ENCODE measurements around the gene EML3. TPM values are rescaled to one million over a fixed set of nuclear protein-coding genes. Genes with fewer than 3 reads are reported as not detected.
A peak's percentile ranks its signal among the peaks of the same experiment; 100 is the strongest.

Gene EML3
- polyA plus RNA-seq, 4 donors, result 21.2 to 46.2 (median 35.5) TPM

GRCh38 chr11:62648967-62649364 lies 36.4 kb upstream of the EML3 start:
- Histone ChIP-seq H3K36me3 (ENCODE audit: control insufficient read depth in 3 of 3, insufficient read depth in 2 of 3, low read depth in 1 of 3, low read length in 3 of 3) (peaks cover 0 to 39% (median 3%) of the 10 kb centered on the region in 3 donors), H3K27ac (ENCODE audit: low read depth in 1 of 3, low read length in 2 of 3) (no peak overlapping the region), H3K4me1 (ENCODE audit: control insufficient read depth in 3 of 3, insufficient read depth in 2 of 3, low read depth in 1 of 3, low read length in 2 of 3) (peaks cover 5 to 17% (median 6%) of the 10 kb centered on the region in 3 donors), H3K9me3 (ENCODE audit: control insufficient read depth in 2 of 2, insufficient read depth in 1 of 2, low read depth in 1 of 2, low read length in 1 of 2) (no peaks in the 10 kb centered on the region), H3K4me3 (ENCODE audit: low read depth in 1 of 3, low read length in 3 of 3) (no peak overlapping the region), H3K27me3 (ENCODE audit: control insufficient read depth in 3 of 3, insufficient read depth in 3 of 3, low read length in 3 of 3) (no peaks in the 10 kb centered on the region)
- 91 to 94% (median 94%) methylated on average over 11 of the region's 11 CpGs for WGBS, 3 donors
- DNase-seq (no peak), FAIRE-seq (no peak)

GRCh38 chr11:62648185-62648966 lies 35.8 kb upstream of the EML3 start:
- no peaks in the 10 kb centered on the region for H3K9me3 ChIP-seq (ENCODE audit: control insufficient read depth in 2 of 2, insufficient read depth in 1 of 2, low read depth in 1 of 2, low read length in 1 of 2)
- no peak for FAIRE-seq
- no peak overlapping the region for H3K4me3 ChIP-seq (ENCODE audit: low read depth in 1 of 3, low read length in 3 of 3)
- H3K27ac ChIP-seq (ENCODE audit: low read depth in 1 of 3, low read length in 2 of 3), result no peak overlapping the region
- H3K4me1 ChIP-seq (ENCODE audit: control insufficient read depth in 3 of 3, insufficient read depth in 2 of 3, low read depth in 1 of 3, low read length in 2 of 3), result peaks cover 5 to 17% (median 6%) of the 10 kb centered on the region in 3 donors
- DNase-seq, result no peak
- 91 to 94% (median 94%) methylated on average over 24 of the region's 24 CpGs for WGBS, 3 donors
- no peaks in the 10 kb centered on the region for H3K27me3 ChIP-seq (ENCODE audit: control insufficient read depth in 3 of 3, insufficient read depth in 3 of 3, low read length in 3 of 3)
- H3K36me3 ChIP-seq (ENCODE audit: control insufficient read depth in 3 of 3, insufficient read depth in 2 of 3, low read depth in 1 of 3, low read length in 3 of 3), result peaks cover 0 to 45% (median 3%) of the 10 kb centered on the region in 3 donors

- WGBS, 3 donors, result 85 to 88% (median 88%) methylated on average over 6 of the region's 6 CpGs
- FAIRE-seq, result no peak
- Histone ChIP-seq H3K4me1 (ENCODE audit: control insufficient read depth in 3 of 3, insufficient read depth in 2 of 3, low read depth in 1 of 3, low read length in 2 of 3) (peaks cover 5 to 17% (median 6%) of the 10 kb centered on the region in 3 donors), H3K27me3 (ENCODE audit: control insufficient read depth in 3 of 3, insufficient read depth in 3 of 3, low read length in 3 of 3) (no peaks in the 10 kb centered on the region), H3K27ac (ENCODE audit: low read depth in 1 of 3, low read length in 2 of 3) (no peak overlapping the region), H3K4me3 (ENCODE audit: low read depth in 1 of 3, low read length in 3 of 3) (no peak overlapping the region), H3K36me3 (ENCODE audit: control insufficient read depth in 3 of 3, insufficient read depth in 2 of 3, low read depth in 1 of 3, low read length in 3 of 3) (peaks cover 0 to 49% (median 3%) of the 10 kb centered on the region in 3 donors), H3K9me3 (ENCODE audit: control insufficient read depth in 2 of 2, insufficient read depth in 1 of 2, low read depth in 1 of 2, low read length in 1 of 2) (no peaks in the 10 kb centered on the region)
- DNase-seq, result no peak
Measured at GRCh38 chr11:62647609-62648005, 35.0 kb upstream of the EML3 start.

- FAIRE-seq, result no peak
- peaks cover 5 to 17% (median 6%) of the 10 kb centered on the region in 3 donors for H3K4me1 ChIP-seq (ENCODE audit: control insufficient read depth in 3 of 3, insufficient read depth in 2 of 3, low read depth in 1 of 3, low read length in 2 of 3)
- peak overlapping the region in 2 of 3 donors; percentile 63 to 73 for H3K27ac ChIP-seq (ENCODE audit: low read depth in 1 of 3, low read length in 2 of 3)
- no peaks in the 10 kb centered on the region for H3K27me3 ChIP-seq (ENCODE audit: control insufficient read depth in 3 of 3, insufficient read depth in 3 of 3, low read length in 3 of 3)
- peaks cover 0 to 52% (median 3%) of the 10 kb centered on the region in 3 donors for H3K36me3 ChIP-seq (ENCODE audit: control insufficient read depth in 3 of 3, insufficient read depth in 2 of 3, low read depth in 1 of 3, low read length in 3 of 3)
- 63 to 69% (median 65%) methylated on average over 32 of the region's 32 CpGs for WGBS, 3 donors
- H3K9me3 ChIP-seq (ENCODE audit: control insufficient read depth in 2 of 2, insufficient read depth in 1 of 2, low read depth in 1 of 2, low read length in 1 of 2), result no peaks in the 10 kb centered on the region
- H3K4me3 ChIP-seq (ENCODE audit: low read depth in 1 of 3, low read length in 3 of 3), result peak overlapping the region in 1 of 3 donors; percentile 13
- DNase-seq, result no peak
Measured at GRCh38 chr11:62646825-62647608, 34.4 kb upstream of the EML3 start.

GRCh38 chr11:62645946-62646824 lies 33.6 kb upstream of the EML3 start, which contains the start of gene GANAB:
GANAB (minus strand) TSS chr11:62646613; CDS start chr11:62646599, 14 bp downstream.
- Histone ChIP-seq H3K27ac (ENCODE audit: low read depth in 1 of 3, low read length in 2 of 3) (peak within 1 kb of the TSS; percentile 66 to 97 (median 88)), H3K9me3 (ENCODE audit: control insufficient read depth in 2 of 2, insufficient read depth in 1 of 2, low read depth in 1 of 2, low read length in 1 of 2) (no peaks in the 10 kb centered on the region), H3K27me3 (ENCODE audit: control insufficient read depth in 3 of 3, insufficient read depth in 3 of 3, low read length in 3 of 3) (no peaks in the 10 kb centered on the region), H3K36me3 (ENCODE audit: control insufficient read depth in 3 of 3, insufficient read depth in 2 of 3, low read depth in 1 of 3, low read length in 3 of 3) (peaks cover 0 to 54% (median 3%) of the 10 kb centered on the region in 3 donors), H3K4me3 (ENCODE audit: low read depth in 1 of 3, low read length in 3 of 3) (peak within 1 kb of the TSS; percentile 65 to 99 (median 97)), H3K4me1 (ENCODE audit: control insufficient read depth in 3 of 3, insufficient read depth in 2 of 3, low read depth in 1 of 3, low read length in 2 of 3) (peaks cover 5 to 17% (median 6%) of the 10 kb centered on the region in 3 donors)
- 0 to 1% (median 0%) methylated on average over 68 to 73 of the region's 73 CpGs for WGBS, 3 donors
- DNase-seq (peak; percentile 99), FAIRE-seq (no peak)

GRCh38 chr11:62645671-62645945 lies 33.0 kb upstream of the EML3 start:
- no peak for FAIRE-seq
- peak overlapping the region; percentile 65 to 99 (median 97) for H3K4me3 ChIP-seq (ENCODE audit: low read depth in 1 of 3, low read length in 3 of 3)
- peak overlapping the region; percentile 66 to 97 (median 88) for H3K27ac ChIP-seq (ENCODE audit: low read depth in 1 of 3, low read length in 2 of 3)
- no peaks in the 10 kb centered on the region for H3K9me3 ChIP-seq (ENCODE audit: control insufficient read depth in 2 of 2, insufficient read depth in 1 of 2, low read depth in 1 of 2, low read length in 1 of 2)
- peak in 1 of 2 donors; percentile 17 for DNase-seq
- H3K4me1 ChIP-seq (ENCODE audit: control insufficient read depth in 3 of 3, insufficient read depth in 2 of 3, low read depth in 1 of 3, low read length in 2 of 3), result peaks cover 5 to 17% (median 6%) of the 10 kb centered on the region in 3 donors
- peaks cover 0 to 54% (median 3%) of the 10 kb centered on the region in 3 donors for H3K36me3 ChIP-seq (ENCODE audit: control insufficient read depth in 3 of 3, insufficient read depth in 2 of 3, low read depth in 1 of 3, low read length in 3 of 3)
- no peaks in the 10 kb centered on the region for H3K27me3 ChIP-seq (ENCODE audit: control insufficient read depth in 3 of 3, insufficient read depth in 3 of 3, low read length in 3 of 3)
- WGBS, 3 donors, result 5 to 11% (median 8%) methylated on average over 11 of the region's 11 CpGs

- Histone ChIP-seq H3K36me3 (ENCODE audit: control insufficient read depth in 3 of 3, insufficient read depth in 2 of 3, low read depth in 1 of 3, low read length in 3 of 3) (peaks cover 0 to 52% (median 3%) of the 10 kb centered on the region in 3 donors), H3K9me3 (ENCODE audit: control insufficient read depth in 2 of 2, insufficient read depth in 1 of 2, low read depth in 1 of 2, low read length in 1 of 2) (no peaks in the 10 kb centered on the region), H3K27ac (ENCODE audit: low read depth in 1 of 3, low read length in 2 of 3) (no peak overlapping the region), H3K27me3 (ENCODE audit: control insufficient read depth in 3 of 3, insufficient read depth in 3 of 3, low read length in 3 of 3) (no peaks in the 10 kb centered on the region), H3K4me3 (ENCODE audit: low read depth in 1 of 3, low read length in 3 of 3) (no peak overlapping the region), H3K4me1 (ENCODE audit: control insufficient read depth in 3 of 3, insufficient read depth in 2 of 3, low read depth in 1 of 3, low read length in 2 of 3) (peaks cover 5 to 17% (median 6%) of the 10 kb centered on the region in 3 donors)
- no peak for DNase-seq
- WGBS, 3 donors, result 61 to 74% (median 72%) methylated on average over 8 of the region's 8 CpGs
- FAIRE-seq, result no peak
Measured at GRCh38 chr11:62644220-62644619, 31.6 kb upstream of the EML3 start.

- DNase-seq (no peak), FAIRE-seq (no peak)
- Histone ChIP-seq H3K36me3 (ENCODE audit: control insufficient read depth in 3 of 3, insufficient read depth in 2 of 3, low read depth in 1 of 3, low read length in 3 of 3) (peaks cover 30 to 91% (median 38%) of the 10 kb centered on the region in 3 donors), H3K4me1 (ENCODE audit: control insufficient read depth in 3 of 3, insufficient read depth in 2 of 3, low read depth in 1 of 3, low read length in 2 of 3) (no peaks in the 10 kb centered on the region), H3K4me3 (ENCODE audit: low read depth in 1 of 3, low read length in 3 of 3) (no peak overlapping the region), H3K27ac (ENCODE audit: low read depth in 1 of 3, low read length in 2 of 3) (no peak overlapping the region), H3K27me3 (ENCODE audit: control insufficient read depth in 3 of 3, insufficient read depth in 3 of 3, low read length in 3 of 3) (no peaks in the 10 kb centered on the region), H3K9me3 (ENCODE audit: control insufficient read depth in 2 of 2, insufficient read depth in 1 of 2, low read depth in 1 of 2, low read length in 1 of 2) (no peaks in the 10 kb centered on the region)
- 87 to 94% (median 91%) methylated on average over 6 of the region's 6 CpGs for WGBS, 3 donors
Measured at GRCh38 chr11:62632492-62632891, 19.9 kb upstream of the EML3 start.

All from small intestine (tissue), 7 donors.